Astrocyte (in vitro differentiated cells and primary cell): ENCODE data around the gene OXER1.

Experiments
- CTCF ChIP-seq: IDR thresholded peaks from 2 replicates; pipeline ENCODE4 v1.5.1; 2011; ENCODE audit warnings: low read depth, mild to moderate bottlenecking, inconsistent platforms, low read length, moderate library complexity; ENCODE audit not compliant: insufficient read depth
- EZH2 ChIP-seq: IDR thresholded peaks from 2 replicates; pipeline ENCODE4 v1.6.1; 2012; ENCODE audit warnings: mild to moderate bottlenecking, low read length, inconsistent platforms; ENCODE audit not compliant: insufficient read depth

DNA sequence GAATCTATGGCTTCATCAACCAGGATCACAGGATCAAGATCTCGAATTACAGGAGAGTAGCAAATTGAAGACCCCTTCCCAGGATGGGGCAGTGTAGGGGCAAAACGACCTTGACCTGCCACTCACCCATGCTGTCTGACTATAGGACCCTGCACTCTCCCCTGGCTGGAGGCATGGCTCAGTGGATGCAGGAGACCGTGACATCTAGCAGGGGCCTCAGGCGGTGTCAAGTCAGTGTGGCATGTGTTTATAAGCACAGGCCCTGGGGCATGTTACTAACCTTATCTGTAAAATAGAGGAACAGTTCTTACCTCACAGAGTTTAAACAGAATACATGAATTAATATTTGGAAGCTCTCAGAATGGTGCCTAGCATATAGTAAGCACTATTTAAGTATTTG is 24.9 kb upstream of the OXER1 start:
- TF ChIP-seq CTCF: no peak
- no peak for TF ChIP-seq EZH2
